NT2/D1 (cell line): ENCODE data around the gene RBMS3.

ENCODE experiments used
- SUZ12 ChIP-seq: IDR thresholded peaks from 2 replicates; pipeline ENCODE4 v1.6.1; 2011; ENCODE audit not compliant: insufficient read length, insufficient read depth; ENCODE audit errors: extremely low read depth
- YY1 ChIP-seq: IDR thresholded peaks from 2 replicates; pipeline ENCODE4 v1.6.1; 2011; ENCODE audit not compliant: insufficient read length, insufficient read depth
- ZNF274 ChIP-seq: IDR thresholded peaks from 2 replicates; pipeline ENCODE4 v1.6.1; 2011; ENCODE audit warnings: mild to moderate bottlenecking, low read depth, low read length

- TF ChIP-seq ZNF274, result no peak
- TF ChIP-seq YY1, result no peak
- TF ChIP-seq SUZ12, result no peak
Observed at GRCh38 chr3:29503314-29503713, 222.4 kb downstream of the RBMS3 start.
